HepG2 (cell line): ENCODE measurements around the gene MSL2. TPM values are rescaled to one million over a fixed set of nuclear protein-coding genes. Genes with fewer than 3 reads are reported as not detected.

Experiments used
- ATAC-seq: fragments of 200-7000 bp; cut with Tn5 transposase; 3 replicates; pipeline ENCODE4 v1.9.1; 2020; ENCODE audit warnings: mild to moderate bottlenecking, moderate library complexity
- BruUV-seq: library from RNA; stranded (reverse); fragments of 400-500 nt; replicated peaks from 2 replicates; lab custom pipeline; 2021; lab: Mats Ljungman, UMichigan
- CTCF ChIA-PET: fragments of 300-600 bp; formaldehyde crosslinking; extraction: SDS; loops from one replicate; lab custom pipeline; 2021; ENCODE audit warnings: low total read pairs, inconsistent platforms, low intra/inter-chr PET ratio; lab: Yijun Ruan, JAX
- POLR2A ChIA-PET: fragments of 350-600 bp; sonication (Branson Sonifier 250); formaldehyde crosslinking; loops from one replicate; lab custom pipeline; 2020; ENCODE audit warnings: antibody characterized with exemption, inconsistent platforms; lab: Yijun Ruan, JAX
- DNase-seq: peaks from one replicate; pipeline ENCODE4 v3.0.0-alpha.2; 2015; ENCODE audit warnings: low spot score
- FAIRE-seq: peaks from 3 replicates; lab custom pipeline; 2011; peaks lifted over from hg19 to GRCh38; lab: Jason Lieb, UNC
- H2AFZ ChIP-seq: one replicate; pipeline ENCODE4 v1.6.1; 2011; ENCODE audit warnings: low read length, inconsistent platforms
- H3K27ac ChIP-seq: fragments of 300-600 bp; 3 replicates; pipeline ENCODE4 v1.8.0; 2011; ENCODE audit warnings: mixed run types, mild to moderate bottlenecking, mixed read lengths, low read length, inconsistent platforms; ENCODE audit not compliant: insufficient read depth; ENCODE audit errors: extremely low read length
- H3K27me3 ChIP-seq, 2 experiments: fragments of 200-600 bp in 1 of 2; 2 replicates in 1 of 2; 3 replicates in 1 of 2; pipeline versions ENCODE4 v1.6.0 to v1.8.0; 2011; ENCODE audit warnings: low read length in 2 of 2, mild to moderate bottlenecking in 2 of 2, moderate library complexity in 2 of 2, inconsistent platforms in 1 of 2; ENCODE audit not compliant: insufficient read depth in 2 of 2, control insufficient read depth in 1 of 2
- H3K36me3 ChIP-seq, 2 experiments: fragments of 200-600 bp in 1 of 2; replicated peaks in 1 of 2; 2 replicates in 1 of 2; 3 replicates in 1 of 2; pipeline versions ENCODE4 v1.5.1 to v1.8.0; 2011; ENCODE audit warnings: low read length in 2 of 2, inconsistent platforms in 1 of 2; ENCODE audit not compliant: insufficient read depth in 2 of 2, control insufficient read depth in 1 of 2
- H3K4me1 ChIP-seq: 2 replicates; pipeline ENCODE4 v1.5.1; 2012; ENCODE audit warnings: low read length, inconsistent platforms; ENCODE audit not compliant: insufficient read depth
- H3K4me2 ChIP-seq: 2 replicates; pipeline ENCODE4 v1.6.0; 2011; ENCODE audit warnings: low read depth, low read length, inconsistent platforms
- H3K4me3 ChIP-seq, 3 experiments: fragments of 200-600 bp in 1 of 3; sonication (generic), shearing (Covaris generic) in 1 of 3; replicated peaks in 1 of 3; 2 replicates each; pipeline ENCODE4 v1.5.1; 2011 to 2016; ENCODE audit warnings: low read length in 3 of 3, inconsistent platforms in 2 of 3, low read depth in 2 of 3, mild to moderate bottlenecking in 2 of 3, control low read depth in 1 of 3, mixed read lengths in 1 of 3; ENCODE audit not compliant: insufficient read depth in 1 of 3
- H3K79me2 ChIP-seq: one replicate; pipeline ENCODE4 v1.6.1; 2011; ENCODE audit warnings: low read length, inconsistent platforms; ENCODE audit not compliant: insufficient read depth
- H3K9ac ChIP-seq: 2 replicates; pipeline ENCODE4 v1.6.0; 2011; ENCODE audit warnings: mild to moderate bottlenecking, low read depth, low read length, inconsistent platforms; ENCODE audit not compliant: insufficient read depth
- H3K9me3 ChIP-seq: 2 replicates; pipeline ENCODE4 v1.5.1; 2012; ENCODE audit warnings: mild to moderate bottlenecking, low read length
- H4K20me1 ChIP-seq: 2 replicates; pipeline ENCODE4 v1.6.0; 2011; ENCODE audit warnings: inconsistent platforms, mild to moderate bottlenecking, low read length, moderate library complexity; ENCODE audit not compliant: insufficient read depth
- ADNP ChIP-seq: sonication (generic); formaldehyde crosslinking; IDR thresholded peaks from 2 replicates; pipeline ENCODE4 v1.4.0; 2020; ENCODE audit warnings: missing genetic modification reagents
- BRD4 ChIP-seq: sonication (generic); formaldehyde crosslinking; IDR thresholded peaks from 2 replicates; pipeline ENCODE4 v1.4.0; 2020; ENCODE audit warnings: missing genetic modification reagents
- EHMT2 ChIP-seq: fragments of 200-600 bp; sonication (generic); IDR thresholded peaks from 2 replicates; pipeline ENCODE4 v1.7.0; 2017; ENCODE audit warnings: antibody characterized with exemption, low read depth, low read length, borderline replicate concordance
- IRX3 ChIP-seq: sonication (generic); formaldehyde crosslinking; IDR thresholded peaks from 2 replicates; pipeline ENCODE4 v1.8.1; 2023; ENCODE audit warnings: mild to moderate bottlenecking, low read depth, missing genetic modification reagents, borderline replicate concordance
- ISX ChIP-seq: sonication (generic); formaldehyde crosslinking; conservative IDR thresholded peaks from 2 replicates; pipeline ENCODE4 v1.5.0; 2020; ENCODE audit warnings: missing genetic modification reagents
- KDM3A ChIP-seq: IDR thresholded peaks from 2 replicates; pipeline ENCODE4 v1.6.1; 2018; ENCODE audit warnings: low read depth, missing compliant biosample characterization
- PATZ1 ChIP-seq: sonication (generic); formaldehyde crosslinking; IDR thresholded peaks from 2 replicates; pipeline ENCODE4 v1.4.0; 2020; ENCODE audit warnings: missing genetic modification reagents
- PHF5A ChIP-seq: IDR thresholded peaks from one replicate; pipeline ENCODE4 v1.6.1; 2018; ENCODE audit warnings: low read depth, missing genetic modification reagents; ENCODE audit not compliant: unreplicated experiment
- REL ChIP-seq: sonication (generic); formaldehyde crosslinking; conservative IDR thresholded peaks from 2 replicates; pipeline ENCODE4 v1.8.0; 2022; ENCODE audit warnings: mild to moderate bottlenecking, missing genetic modification reagents, moderate library complexity
- SNRNP70 ChIP-seq: fragments of 200-400 bp; formaldehyde crosslinking; IDR thresholded peaks from 2 replicates; pipeline ENCODE4 v1.6.1; 2017; ENCODE audit warnings: mild to moderate bottlenecking, low read depth, low read length, moderate library complexity
- TSC22D2 ChIP-seq: sonication (generic); formaldehyde crosslinking; IDR thresholded peaks from 2 replicates; pipeline ENCODE4 v1.5.1; 2020; ENCODE audit warnings: missing genetic modification reagents, mild to moderate bottlenecking, borderline replicate concordance
- YEATS2 ChIP-seq: sonication (generic); formaldehyde crosslinking; IDR thresholded peaks from 2 replicates; pipeline ENCODE4 v1.4.0; 2020; ENCODE audit warnings: missing genetic modification reagents, borderline replicate concordance
- YY1 ChIP-seq: IDR thresholded peaks from 2 replicates; pipeline ENCODE4 v1.6.1; 2011; ENCODE audit warnings: low read length, low read depth, moderate library complexity, mild to moderate bottlenecking; ENCODE audit not compliant: insufficient read depth, insufficient replicate concordance
- ZBTB1 ChIP-seq: sonication (generic); formaldehyde crosslinking; IDR thresholded peaks from 2 replicates; pipeline ENCODE4 v1.4.0; 2020; ENCODE audit warnings: missing genetic modification reagents, borderline replicate concordance
- ZNF142 ChIP-seq: sonication (generic); formaldehyde crosslinking; IDR thresholded peaks from 2 replicates; pipeline ENCODE4 v1.4.0; 2020; ENCODE audit warnings: missing genetic modification reagents
- ZNF432 ChIP-seq: sonication (generic); formaldehyde crosslinking; IDR thresholded peaks from 2 replicates; pipeline ENCODE4 v1.5.0; 2020; ENCODE audit warnings: missing genetic modification reagents, mild to moderate bottlenecking, borderline replicate concordance
- ZNF460 ChIP-seq: sonication (generic); formaldehyde crosslinking; IDR thresholded peaks from 2 replicates; pipeline ENCODE4 v1.5.1; 2020; ENCODE audit warnings: missing genetic modification reagents, mild to moderate bottlenecking, borderline replicate concordance
- ZNF883 ChIP-seq: sonication (generic); formaldehyde crosslinking; IDR thresholded peaks from 2 replicates; pipeline ENCODE4 v1.5.1; 2020; ENCODE audit warnings: mild to moderate bottlenecking, missing genetic modification reagents; ENCODE audit errors: not compliant biosample characterization
- in situ Hi-C: cut with HindIII; loops from 2 replicates; pipeline ENCODE4 v1.10.0; 2017; ENCODE audit warnings: low pct_unique_long_range_greater_than_20kb; ENCODE audit not compliant: extremely low pct_ligation_motif_present
- intact Hi-C: fragments of 100-400 bp; cut with micrococcal nuclease; formaldehyde crosslinking; loops from one replicate; pipeline ENCODE4 v1.10.0; 2022; ENCODE audit not compliant: unreplicated experiment
- polyA plus RNA-seq, 8 experiments: library from polyadenylated mRNA; depleted of rRNA in 3 of 8; stranded (reverse) in 7 of 8; unstranded in 1 of 8; fragments of >200 nt; fragmentation: Illumina TruSeq in 4 of 8; extraction: Trizol in 4 of 8; gene quantifications; 2 replicates each; pipeline versions ENCODE4 v1.2.1 to v1.2.3, GENCODE V29; 2011 to 2016; ENCODE audit warnings: low read depth in 4 of 8, missing spikeins in 1 of 8, mixed read lengths in 1 of 8; ENCODE audit not compliant: insufficient read depth in 1 of 8
- total RNA-seq, 5 experiments: library from RNA; depleted of rRNA; stranded (reverse); fragments of >200 nt; fragmentation: Illumina TruSeq; extraction: Trizol; gene quantifications; 2 replicates each; pipeline ENCODE4 v1.2.3, GENCODE V29; 2016; ENCODE audit warnings: low read depth in 1 of 5

The MSL2 gene
- total and polyA plus RNA-seq, 2 of the 13 experiments (the other 11 are each of a cell fraction or from before 2014, with no cell fraction given) = 6.9 to 11.7 TPM

- no peak overlapping the region for H2AFZ ChIP-seq
- intact Hi-C loops (no loop called here), in situ Hi-C loops (no loop called here)
- FAIRE-seq = no peak
- H4K20me1 ChIP-seq = no peaks in the 10 kb centered on the region
- CTCF ChIA-PET = no interaction called here
- no peaks in the 10 kb centered on the region for H3K36me3 ChIP-seq
- H3K79me2 ChIP-seq = no peaks in the 10 kb centered on the region
- no peak for DNase-seq
- H3K4me2 ChIP-seq = no peak overlapping the region
- no peak overlapping the region for H3K27ac ChIP-seq
- H3K9me3 ChIP-seq = no peaks in the 10 kb centered on the region
- no TSS peak for BruUV-seq
- H3K9ac ChIP-seq = no peak overlapping the region
- no peak overlapping the region for H3K4me3 ChIP-seq
- peaks cover 11% of the 10 kb centered on the region; the same call in 1 of the 2 replicates for H3K4me1 ChIP-seq
- POLR2A ChIA-PET = no interaction called here
- H3K27me3 ChIP-seq = no peaks in the 10 kb centered on the region
- ATAC-seq = no peak; the same call in 2 of the 3 replicates
- no peak for TF ChIP-seq ZNF142
- no peak for TF ChIP-seq BRD4
- no peak for TF ChIP-seq ZNF432 (CRISPR knock-in tag)
- TF ChIP-seq IRX3 (CRISPR knock-in tag) = no peak
- TF ChIP-seq KDM3A (CRISPR knock-in tag) = no peak
- no peak for TF ChIP-seq PHF5A
- TF ChIP-seq ADNP (CRISPR knock-in tag) = no peak
- no peak for TF ChIP-seq ZBTB1 (CRISPR knock-in tag)
- TF ChIP-seq TSC22D2 = no peak
- no peak for TF ChIP-seq ZNF460 (CRISPR knock-in tag)
- no peak for TF ChIP-seq PATZ1 (CRISPR knock-in tag)
- no peak for TF ChIP-seq SNRNP70
- TF ChIP-seq YEATS2 (CRISPR knock-in tag) = no peak
- no peak for TF ChIP-seq REL
- TF ChIP-seq ISX (CRISPR knock-in tag) = no peak
- no peak for TF ChIP-seq YY1
- TF ChIP-seq ZNF883 (CRISPR knock-in tag) = no peak
- no peak for TF ChIP-seq EHMT2
These were observed 54.8 kb downstream of the MSL2 start for GRCh38 chr3:136141291-136141785.
